Measurements from ENCODE around the gene DDX42.

GRCh38 chr17:63853260-63853659 is 79.3 kb downstream of the DDX42 start:
- TF ChIP-seq, protein P1, sequence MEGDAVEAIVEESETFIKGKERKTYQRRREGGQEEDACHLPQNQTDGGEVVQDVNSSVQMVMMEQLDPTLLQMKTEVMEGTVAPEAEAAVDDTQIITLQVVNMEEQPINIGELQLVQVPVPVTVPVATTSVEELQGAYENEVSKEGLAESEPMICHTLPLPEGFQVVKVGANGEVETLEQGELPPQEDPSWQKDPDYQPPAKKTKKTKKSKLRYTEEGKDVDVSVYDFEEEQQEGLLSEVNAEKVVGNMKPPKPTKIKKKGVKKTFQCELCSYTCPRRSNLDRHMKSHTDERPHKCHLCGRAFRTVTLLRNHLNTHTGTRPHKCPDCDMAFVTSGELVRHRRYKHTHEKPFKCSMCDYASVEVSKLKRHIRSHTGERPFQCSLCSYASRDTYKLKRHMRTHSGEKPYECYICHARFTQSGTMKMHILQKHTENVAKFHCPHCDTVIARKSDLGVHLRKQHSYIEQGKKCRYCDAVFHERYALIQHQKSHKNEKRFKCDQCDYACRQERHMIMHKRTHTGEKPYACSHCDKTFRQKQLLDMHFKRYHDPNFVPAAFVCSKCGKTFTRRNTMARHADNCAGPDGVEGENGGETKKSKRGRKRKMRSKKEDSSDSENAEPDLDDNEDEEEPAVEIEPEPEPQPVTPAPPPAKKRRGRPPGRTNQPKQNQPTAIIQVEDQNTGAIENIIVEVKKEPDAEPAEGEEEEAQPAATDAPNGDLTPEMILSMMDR (IDR thresholded peaks at IDR 0.05; ENCODE audit: low read depth, low read length, poor library complexity, severe bottlenecking): no peak
- no peak for TF ChIP-seq EZH2phosphoT487 (IDR thresholded peaks at IDR 0.05; ENCODE audit: borderline replicate concordance, low read length)

All from DOHH2 (cell line).